Fibroblast of lung (primary cell): Measurements from ENCODE around the gene BMPR1A. TPM values are rescaled to one million over a fixed set of nuclear protein-coding genes. Genes with fewer than 3 reads are reported as not detected.

Experiments
- DNase-seq, 2 donors: peaks; one replicate each; pipeline versions ENCODE4 v3.0.0 to v3.0.0-alpha.2; 2010; ENCODE audit warnings: low read depth in 2 of 2
- H2AFZ ChIP-seq: 2 replicates; pipeline ENCODE4 v1.5.1; 2012; ENCODE audit warnings: low read length, control low read depth, inconsistent platforms
- H3K27ac ChIP-seq: 2 replicates; pipeline ENCODE4 v1.5.1; 2011; ENCODE audit warnings: low read length, control low read depth; ENCODE audit not compliant: insufficient read depth
- H3K27me3 ChIP-seq: 2 replicates; pipeline ENCODE4 v1.5.1; 2011; ENCODE audit warnings: mild to moderate bottlenecking, low read length; ENCODE audit not compliant: control insufficient read depth, insufficient read depth
- H3K36me3 ChIP-seq: 2 replicates; pipeline ENCODE4 v1.5.1; 2011; ENCODE audit warnings: low read length; ENCODE audit not compliant: control insufficient read depth, insufficient read depth
- H3K4me1 ChIP-seq: 2 replicates; pipeline ENCODE4 v1.5.1; 2011; ENCODE audit warnings: low read length; ENCODE audit not compliant: control insufficient read depth, insufficient read depth; ENCODE audit errors: extremely low read depth
- H3K4me2 ChIP-seq: 2 replicates; pipeline ENCODE4 v1.5.1; 2011; ENCODE audit warnings: low read length, control low read depth; ENCODE audit not compliant: insufficient read depth; ENCODE audit errors: extremely low read depth
- H3K4me3 ChIP-seq, 4 experiments: fragments of 200-600 bp in 1 of 4; sonication (generic) in 1 of 4; replicated peaks in 1 of 4; 2 replicates each; pipeline ENCODE4 v1.5.1; 2011 to 2016; ENCODE audit warnings: low read length in 4 of 4, low read depth in 3 of 4, mild to moderate bottlenecking in 3 of 4, control low read depth in 2 of 4, inconsistent platforms in 1 of 4, mixed read lengths in 1 of 4; ENCODE audit not compliant: insufficient read depth in 1 of 4; ENCODE audit errors: control extremely low read depth in 1 of 4
- H3K79me2 ChIP-seq: 2 replicates; pipeline ENCODE4 v1.5.1; 2012; ENCODE audit warnings: mild to moderate bottlenecking, low read length, inconsistent platforms; ENCODE audit not compliant: control insufficient read depth, insufficient read depth
- H3K9ac ChIP-seq: 2 replicates; pipeline ENCODE4 v1.5.1; 2011; ENCODE audit warnings: mild to moderate bottlenecking, low read length, control low read depth; ENCODE audit not compliant: insufficient read depth
- H3K9me3 ChIP-seq: 2 replicates; pipeline ENCODE4 v1.5.1; 2012; ENCODE audit warnings: low read depth, low read length; ENCODE audit not compliant: control insufficient read depth, insufficient read depth
- H4K20me1 ChIP-seq: 2 replicates; pipeline ENCODE4 v1.5.1; 2011; ENCODE audit warnings: low read length; ENCODE audit not compliant: control insufficient read depth, insufficient read depth; ENCODE audit errors: extremely low read depth
- CTCF ChIP-seq, 2 donors: IDR thresholded peaks in 1 of 2; conservative IDR thresholded peaks in 1 of 2; 1 replicate in 1 of 2; 2 replicates in 1 of 2; pipeline ENCODE4 v1.5.1; 2011 to 2012; ENCODE audit warnings: low read length in 2 of 2, control low read depth in 1 of 2, inconsistent platforms in 1 of 2, low read depth in 1 of 2, mild to moderate bottlenecking in 1 of 2
- EZH2 ChIP-seq: IDR thresholded peaks from 2 replicates; pipeline ENCODE4 v1.5.1; 2012; ENCODE audit warnings: low read length, control low read depth, mild to moderate bottlenecking; ENCODE audit errors: missing control alignments
- polyA plus RNA-seq, 2 donors: library from polyadenylated mRNA; depleted of rRNA in 1 of 2; stranded (reverse) in 1 of 2; unstranded in 1 of 2; fragments of >200 nt; gene quantifications; 2 replicates each; pipeline ENCODE4 v1.2.1, GENCODE V29; 2011 to 2012; ENCODE audit warnings: missing spikeins in 1 of 2
- total RNA-seq: library from RNA; depleted of rRNA; stranded (reverse); fragments of >200 nt; gene quantifications from 2 replicates; pipeline ENCODE4 v1.2.1, GENCODE V29; 2014

BMPR1A gene
- total and polyA plus RNA-seq, 2 donors (not counting 1 experiment from before 2014, with no cell fraction given): 52.8 to 61.8 TPM

GRCh38 chr10:86769991-86770390 lies 13.6 kb downstream of the BMPR1A start:
- Histone ChIP-seq H4K20me1 (no peaks in the 10 kb centered on the region), H3K27ac (no peak overlapping the region), H3K9me3 (no peaks in the 10 kb centered on the region), H3K4me3 (no peak overlapping the region), H3K79me2 (peaks cover 41% of the 10 kb centered on the region), H3K4me2 (no peak overlapping the region), H3K9ac (no peak overlapping the region), H3K36me3 (no peaks in the 10 kb centered on the region), H3K4me1 (peaks cover 4% of the 10 kb centered on the region), H2AFZ (no peak overlapping the region), H3K27me3 (no peaks in the 10 kb centered on the region)
- no peak for TF ChIP-seq EZH2
- DNase-seq: no peak

DNA sequence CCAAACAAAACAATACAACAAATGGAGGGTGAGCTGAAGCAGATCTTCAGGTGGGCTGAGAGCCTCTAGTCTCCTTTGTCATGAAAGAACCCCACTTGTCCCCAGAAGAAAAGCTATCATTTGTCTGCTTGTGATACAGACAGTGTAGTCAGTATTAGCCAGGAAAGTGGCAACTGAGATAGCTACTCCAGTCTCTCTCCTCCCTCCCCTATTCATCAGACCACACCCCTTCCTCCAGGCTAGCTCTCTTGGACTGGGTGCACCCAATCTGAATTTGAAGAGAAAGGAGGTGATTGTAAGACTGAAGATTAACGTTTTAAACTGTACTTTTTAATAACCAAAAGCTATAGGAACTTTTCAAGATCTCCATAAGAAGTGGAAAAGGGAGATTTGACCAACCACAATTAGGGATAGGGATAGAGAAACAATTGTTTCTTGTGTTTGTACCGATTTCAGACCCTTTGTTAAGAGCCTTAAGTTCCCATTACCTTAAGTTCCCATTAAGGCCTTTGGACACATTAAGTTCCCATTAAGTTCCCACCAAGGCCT lies 14.1 kb downstream of the BMPR1A start:
- Histone ChIP-seq H4K20me1 (no peaks in the 10 kb centered on the region), H2AFZ (no peak overlapping the region)

GRCh38 chr10:86773498-86773897 lies 17.1 kb downstream of the BMPR1A start:
- no peaks in the 10 kb centered on the region for H3K27me3 ChIP-seq
- H3K36me3 ChIP-seq: no peaks in the 10 kb centered on the region
- H3K79me2 ChIP-seq: peaks cover 48% of the 10 kb centered on the region
- no peak overlapping the region for H3K4me3 ChIP-seq
- no peak overlapping the region for H3K4me2 ChIP-seq
- no peak overlapping the region for H3K9ac ChIP-seq
- H2AFZ ChIP-seq: no peak overlapping the region
- H3K9me3 ChIP-seq: no peaks in the 10 kb centered on the region
- H4K20me1 ChIP-seq: no peaks in the 10 kb centered on the region
- peak in 1 of 2 donors; percentile 56 for DNase-seq
- peaks cover 6% of the 10 kb centered on the region for H3K4me1 ChIP-seq
- no peak overlapping the region for H3K27ac ChIP-seq
- TF ChIP-seq CTCF (conservative IDR thresholded peaks at IDR 0.05 in 1 of 2, IDR thresholded peaks at IDR 0.05 in 1 of 2; ENCODE audit: low read depth in 1 of 2, low read length in 2 of 2) (no peak), EZH2 (no peak)

More for the DNA sequence above, 14.1 kb downstream of the BMPR1A start:
- TF ChIP-seq EZH2 (no peak), CTCF (conservative IDR thresholded peaks at IDR 0.05 in 1 of 2, IDR thresholded peaks at IDR 0.05 in 1 of 2; ENCODE audit: low read depth in 1 of 2, low read length in 2 of 2) (no peak)
- H3K79me2 ChIP-seq: peaks cover 42% of the 10 kb centered on the region
- no peak overlapping the region for H3K9ac ChIP-seq
- peaks cover 6% of the 10 kb centered on the region for H3K4me1 ChIP-seq
- no peak overlapping the region for H3K27ac ChIP-seq
- no peak overlapping the region for H3K4me2 ChIP-seq
- H3K36me3 ChIP-seq: no peaks in the 10 kb centered on the region
- no peaks in the 10 kb centered on the region for H3K27me3 ChIP-seq
- H3K4me3 ChIP-seq: no peak overlapping the region
- no peak for DNase-seq
- no peaks in the 10 kb centered on the region for H3K9me3 ChIP-seq
